GM12865 (cell line): ENCODE results near the gene CENPF.
"Not testable (repeated sequence)": the region's sequence is repeated elsewhere in the genome, so short reads cannot be mapped to it uniquely, and the experiment has no call there.

Experiments used
- DNase-seq: peaks from one replicate; pipeline ENCODE4 v3.0.0; 2010; ENCODE audit warnings: low read depth
- H3K4me3 ChIP-seq: 2 replicates; pipeline ENCODE4 v1.5.1; 2011; ENCODE audit warnings: mild to moderate bottlenecking, low read depth, low read length, control low read depth
- TF ChIP-seq, protein P1 (sequence below): IDR thresholded peaks from 2 replicates; pipeline ENCODE4 v1.5.1; 2011; ENCODE audit warnings: low read length, control low read depth, low read depth, inconsistent platforms; ENCODE audit not compliant: insufficient read depth; ENCODE audit errors: missing control alignments

CENPF gene

DNA sequence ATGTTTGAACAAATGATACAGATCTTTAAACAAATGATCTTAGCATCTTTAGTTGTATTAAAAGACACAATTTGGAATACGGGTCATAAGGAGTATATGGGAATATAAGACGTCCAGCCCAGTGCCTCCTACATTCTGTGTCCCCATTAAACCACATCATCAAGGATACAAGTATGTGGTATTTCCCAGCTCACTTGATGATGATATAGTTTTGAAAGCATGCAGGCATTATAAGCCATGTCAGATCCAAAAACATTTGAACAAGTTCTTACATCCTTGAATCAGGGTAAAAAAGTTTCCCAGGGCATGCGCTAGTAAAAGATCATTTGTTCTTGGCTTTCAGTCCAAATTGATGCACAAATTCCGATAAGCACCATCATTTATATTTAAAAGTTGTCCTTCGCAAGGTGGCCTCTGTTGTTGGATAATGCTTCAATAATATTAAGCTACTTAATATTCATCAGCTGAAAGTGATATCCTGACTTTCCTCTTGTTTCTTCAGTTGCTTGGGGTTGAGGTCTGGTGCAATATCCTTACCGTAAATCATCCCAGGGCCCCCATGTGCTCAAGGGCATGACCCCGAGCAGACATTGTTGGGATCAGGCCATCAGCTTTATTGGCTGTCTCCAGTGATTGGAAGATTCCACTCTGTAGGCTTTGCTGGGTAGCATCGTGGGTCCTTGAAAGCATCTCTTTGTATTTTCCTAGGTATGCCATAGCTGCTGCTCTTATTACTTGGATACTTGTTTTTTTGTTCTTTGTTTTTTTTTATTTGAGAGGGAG, 61.8 kb downstream of the CENPF start:
- TF ChIP-seq, protein P1, sequence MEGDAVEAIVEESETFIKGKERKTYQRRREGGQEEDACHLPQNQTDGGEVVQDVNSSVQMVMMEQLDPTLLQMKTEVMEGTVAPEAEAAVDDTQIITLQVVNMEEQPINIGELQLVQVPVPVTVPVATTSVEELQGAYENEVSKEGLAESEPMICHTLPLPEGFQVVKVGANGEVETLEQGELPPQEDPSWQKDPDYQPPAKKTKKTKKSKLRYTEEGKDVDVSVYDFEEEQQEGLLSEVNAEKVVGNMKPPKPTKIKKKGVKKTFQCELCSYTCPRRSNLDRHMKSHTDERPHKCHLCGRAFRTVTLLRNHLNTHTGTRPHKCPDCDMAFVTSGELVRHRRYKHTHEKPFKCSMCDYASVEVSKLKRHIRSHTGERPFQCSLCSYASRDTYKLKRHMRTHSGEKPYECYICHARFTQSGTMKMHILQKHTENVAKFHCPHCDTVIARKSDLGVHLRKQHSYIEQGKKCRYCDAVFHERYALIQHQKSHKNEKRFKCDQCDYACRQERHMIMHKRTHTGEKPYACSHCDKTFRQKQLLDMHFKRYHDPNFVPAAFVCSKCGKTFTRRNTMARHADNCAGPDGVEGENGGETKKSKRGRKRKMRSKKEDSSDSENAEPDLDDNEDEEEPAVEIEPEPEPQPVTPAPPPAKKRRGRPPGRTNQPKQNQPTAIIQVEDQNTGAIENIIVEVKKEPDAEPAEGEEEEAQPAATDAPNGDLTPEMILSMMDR, result no peak
- no peak overlapping the region for H3K4me3 ChIP-seq
- DNase-seq, result no peak

DNA sequence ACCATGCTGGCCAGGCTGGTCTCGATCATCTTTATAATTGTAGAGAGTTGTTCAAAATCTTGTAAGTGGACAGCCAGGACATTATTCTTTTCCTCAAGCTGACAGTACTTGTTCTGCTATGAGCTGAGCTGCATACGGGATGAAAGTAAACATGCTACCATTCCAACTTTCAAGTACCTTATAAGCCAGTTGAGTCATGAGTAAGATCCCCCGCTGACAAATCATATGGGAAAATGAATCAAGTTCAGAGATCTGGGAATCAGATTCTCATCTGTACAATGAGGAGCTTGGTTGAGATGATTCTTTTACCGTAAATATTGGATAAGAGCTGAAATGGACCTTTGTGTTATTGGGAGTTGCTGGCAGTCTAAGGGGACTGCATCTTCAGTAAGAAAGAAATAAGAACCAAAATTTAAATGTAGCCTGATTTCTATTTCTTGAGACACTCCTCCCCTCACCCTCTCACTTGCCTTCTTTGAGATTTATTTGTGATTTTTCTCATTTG, 62.7 kb downstream of the CENPF start:
- TF ChIP-seq, protein P1, result no peak
- no peak overlapping the region for H3K4me3 ChIP-seq
- DNase-seq, result no peak

DNA sequence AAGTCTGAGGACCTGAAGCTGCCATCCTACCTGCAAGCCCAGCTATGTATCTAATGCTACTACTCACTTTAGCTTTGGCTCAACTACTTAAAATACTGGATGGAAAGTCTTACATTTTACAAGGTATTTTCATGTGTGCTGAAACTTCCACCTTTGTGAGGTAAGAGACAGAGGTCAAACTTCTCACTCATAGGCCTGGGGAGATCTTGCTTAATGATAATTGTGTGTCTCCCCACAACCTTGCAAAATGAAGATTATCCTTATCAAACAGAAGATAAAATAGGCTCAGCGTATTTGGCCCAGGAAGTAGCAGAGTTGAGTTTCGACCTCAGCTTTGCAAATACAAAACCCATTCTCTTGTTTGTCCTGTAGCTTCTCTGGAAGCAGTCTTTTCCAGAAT, 63.7 kb downstream of the CENPF start:
- no peak overlapping the region for H3K4me3 ChIP-seq
- TF ChIP-seq, protein P1, result no peak
- DNase-seq, result no peak

- DNase-seq, result no peak
- TF ChIP-seq, protein P1, result no peak
These were observed 67.1 kb downstream of the CENPF start for GRCh38 chr1:214670098-214670497.

DNA sequence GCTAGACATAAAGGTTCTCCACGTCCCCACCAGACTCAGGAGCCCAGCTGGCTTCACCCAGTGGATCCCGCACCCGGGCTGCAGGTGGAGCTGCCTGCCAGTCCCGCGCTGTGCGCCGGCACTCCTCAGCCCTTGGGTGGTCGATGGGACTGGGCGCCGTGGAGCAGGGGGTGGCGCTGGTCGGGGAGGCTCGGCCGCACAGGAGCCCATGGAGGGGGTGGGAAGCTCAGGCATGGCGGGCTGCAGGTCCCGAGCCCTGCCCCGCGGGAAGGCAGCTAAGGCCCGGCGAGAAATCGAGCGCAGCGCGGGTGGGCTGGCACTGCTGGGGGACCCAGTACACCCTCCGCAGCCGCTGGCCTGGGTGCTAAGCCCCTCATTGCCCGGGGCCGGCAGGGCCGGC, 70.0 kb downstream of the CENPF start:
- not testable (repeated sequence) for H3K4me3 ChIP-seq, DNase-seq

More at GRCh38 chr1:214670098-214670497, 67.1 kb downstream of the CENPF start:
- H3K4me3 ChIP-seq, result no peak overlapping the region

DNA sequence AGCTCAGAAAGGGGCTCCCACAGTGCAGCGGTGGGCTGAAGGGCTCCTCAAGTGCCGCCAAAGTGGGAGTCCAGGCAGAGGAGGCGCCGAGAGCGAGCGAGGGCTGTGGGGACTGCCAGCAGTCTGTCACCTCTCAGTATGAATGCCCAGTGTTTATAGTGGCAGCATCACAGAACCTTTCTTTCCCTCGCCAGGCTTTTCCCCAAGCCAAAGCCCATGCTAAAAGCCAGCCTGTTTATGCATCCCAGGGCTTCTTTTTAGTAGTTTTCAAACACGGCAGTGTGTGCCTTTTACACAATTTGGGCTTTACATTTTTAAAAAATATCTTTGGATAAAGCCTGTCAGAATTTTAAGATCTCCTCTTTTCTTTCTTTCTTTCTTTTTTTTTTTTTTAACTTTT, 70.6 kb downstream of the CENPF start:
- TF ChIP-seq, protein P1, result no peak

GRCh38 chr1:214675524-214675923, 72.5 kb downstream of the CENPF start:
- H3K4me3 ChIP-seq, DNase-seq: not testable (repeated sequence)

More for the DNA sequence above, 70.6 kb downstream of the CENPF start:
- no peak for DNase-seq
- no peak overlapping the region for H3K4me3 ChIP-seq

DNA sequence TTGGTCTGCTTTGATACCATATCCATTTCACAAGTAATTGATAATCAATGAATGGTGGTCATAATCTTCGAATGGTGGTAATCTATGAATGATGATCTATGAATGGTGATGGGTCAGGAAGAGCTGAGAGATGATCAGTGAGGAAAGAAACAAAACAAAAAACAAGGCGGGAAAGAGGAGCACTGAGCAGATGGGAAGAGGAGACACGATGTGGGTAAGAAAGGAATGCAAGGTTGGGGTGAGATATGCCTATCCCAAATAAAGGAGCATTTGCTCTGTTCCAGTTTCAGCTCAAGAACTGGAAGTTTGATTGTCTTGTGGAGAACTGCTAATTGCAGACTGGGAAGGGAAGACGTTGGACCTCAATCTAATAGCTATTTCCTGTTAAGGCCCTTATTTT, 73.8 kb downstream of the CENPF start:
- no peak for DNase-seq
- TF ChIP-seq, protein P1, result no peak
- H3K4me3 ChIP-seq, result no peak overlapping the region
